GM21529 (cell line): Measurements from ENCODE around the gene LMNTD2.

Experiments used
- ATAC-seq: cut with Tn5 transposase; IDR thresholded peaks from one replicate; pipeline ENCODE4 v1.9.1; 2021; ENCODE audit not compliant: unreplicated experiment

Gene LMNTD2

GRCh38 chr11:560305-561147 lies at the start of gene LMNTD2, which contains the start of gene RASSF7:
Gene LMNTD2, minus strand, starts transcription at chr11:560738. Its CDS starts 22 bp downstream, at chr11:560716.
Gene RASSF7, plus strand, starts transcription at chr11:560970. Its CDS starts 799 bp downstream, at chr11:561769.
- ATAC-seq: peak; percentile 75

- no peak for ATAC-seq
Observed at GRCh38 chr11:609341-609811, 48.8 kb upstream of the LMNTD2 start.

- ATAC-seq: no peak
Observed at GRCh38 chr11:608791-609251, 48.3 kb upstream of the LMNTD2 start.

- no peak for ATAC-seq
Observed at GRCh38 chr11:607971-608659, 47.6 kb upstream of the LMNTD2 start.

- no peak for ATAC-seq
Observed at GRCh38 chr11:607020-607780, 46.7 kb upstream of the LMNTD2 start.

- ATAC-seq: no peak
Observed at GRCh38 chr11:606245-606644, 45.7 kb upstream of the LMNTD2 start.

- no peak for ATAC-seq
Observed at GRCh38 chr11:605286-606129, 45.0 kb upstream of the LMNTD2 start.

- ATAC-seq: no peak
Observed at GRCh38 chr11:603154-603553, 42.6 kb upstream of the LMNTD2 start.

GRCh38 chr11:601573-602245 lies 41.2 kb upstream of the LMNTD2 start:
- no peak for ATAC-seq

GRCh38 chr11:598005-598680 lies 37.6 kb upstream of the LMNTD2 start:
- ATAC-seq: no peak

- ATAC-seq: no peak
Observed at GRCh38 chr11:597166-597725, 36.7 kb upstream of the LMNTD2 start.

GRCh38 chr11:596374-596773 lies 35.8 kb upstream of the LMNTD2 start:
- no peak for ATAC-seq

GRCh38 chr11:595400-595799 lies 34.9 kb upstream of the LMNTD2 start:
- no peak for ATAC-seq

- ATAC-seq: no peak
Observed at GRCh38 chr11:593347-593746, 32.8 kb upstream of the LMNTD2 start.

- ATAC-seq: no peak
Observed at GRCh38 chr11:592918-593317, 32.4 kb upstream of the LMNTD2 start.

- no peak for ATAC-seq
Observed at GRCh38 chr11:592501-592900, 32.0 kb upstream of the LMNTD2 start.

- no peak for ATAC-seq
Observed at GRCh38 chr11:590997-591396, 30.5 kb upstream of the LMNTD2 start.

GRCh38 chr11:589798-590197 lies 29.3 kb upstream of the LMNTD2 start:
- ATAC-seq: no peak

- ATAC-seq: no peak
Observed at GRCh38 chr11:587978-588380, 27.4 kb upstream of the LMNTD2 start.
